Activated CD4-positive, alpha-beta T cell treated with anti-CD3 and anti-CD28 coated beads, Interleukin-2, amount 50 U/mL, for 48 hours (primary cell): Measurements from ENCODE around the gene SPOCD1.

Source experiments
- DNase-seq, 2 experiments: peaks; one replicate each; pipeline ENCODE4 v3.0.0-alpha.2; 2020

Gene SPOCD1

DNA sequence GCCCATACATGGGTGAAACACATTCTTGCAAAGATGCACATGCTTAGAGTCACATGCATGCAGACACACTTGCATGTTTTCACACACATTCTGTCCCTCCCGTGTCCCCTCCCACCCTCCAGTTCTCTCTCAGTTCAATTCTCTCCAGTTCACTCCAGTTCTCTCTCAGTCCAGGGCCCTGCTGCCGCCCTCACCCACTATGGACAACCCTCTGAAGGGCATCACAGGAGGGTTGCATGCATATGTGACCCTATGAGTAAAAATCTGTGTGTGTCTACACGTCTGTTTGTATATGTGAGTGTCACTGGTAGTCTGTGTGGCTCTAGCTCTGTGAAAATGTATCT is 29.9 kb downstream of the SPOCD1 start:
- DNase-seq, result no peak

DNA sequence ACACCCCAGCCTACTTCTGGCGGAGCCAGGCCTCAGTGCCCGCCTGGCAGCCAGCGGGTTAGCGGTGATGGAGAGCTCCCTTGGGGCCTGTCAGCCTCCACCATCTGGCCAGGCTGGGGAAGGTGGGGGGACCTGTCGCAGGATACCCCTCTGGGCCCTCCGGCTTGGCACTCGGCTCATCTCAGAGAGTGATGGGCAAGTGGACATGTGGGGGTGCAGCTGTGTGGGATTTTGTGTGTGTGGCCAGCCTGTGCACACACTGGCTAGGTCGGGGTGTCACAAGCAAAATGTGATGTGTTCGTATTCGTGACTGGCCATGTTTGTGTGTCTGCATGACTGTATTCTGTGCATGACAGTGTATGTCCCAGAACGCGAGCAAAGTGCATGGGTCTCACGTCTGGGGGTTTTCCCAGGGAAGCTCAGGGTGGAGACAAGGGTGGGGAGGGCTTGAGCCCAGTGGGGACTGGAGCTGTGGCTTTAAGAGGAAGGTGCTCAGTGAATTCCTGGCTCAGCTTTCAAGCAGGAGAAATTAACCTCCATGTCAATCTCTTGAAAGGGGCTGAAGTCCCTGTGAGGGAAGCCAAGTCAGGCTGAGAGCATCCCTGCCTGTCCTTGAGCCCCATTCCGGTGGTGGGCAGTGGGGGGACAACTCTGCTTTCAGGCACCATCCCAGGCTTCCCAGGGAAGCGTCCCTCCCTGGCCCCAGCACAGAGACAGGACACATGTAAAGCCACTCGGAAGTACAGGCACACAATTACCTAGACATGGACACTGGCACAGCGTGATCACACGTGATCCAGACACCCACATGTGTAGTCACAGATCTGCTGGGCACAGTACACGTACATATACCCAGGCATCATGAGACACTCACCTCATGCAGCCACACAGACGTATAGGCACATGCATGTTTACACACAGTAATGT is 30.5 kb downstream of the SPOCD1 start:
- DNase-seq, result no peak

DNA sequence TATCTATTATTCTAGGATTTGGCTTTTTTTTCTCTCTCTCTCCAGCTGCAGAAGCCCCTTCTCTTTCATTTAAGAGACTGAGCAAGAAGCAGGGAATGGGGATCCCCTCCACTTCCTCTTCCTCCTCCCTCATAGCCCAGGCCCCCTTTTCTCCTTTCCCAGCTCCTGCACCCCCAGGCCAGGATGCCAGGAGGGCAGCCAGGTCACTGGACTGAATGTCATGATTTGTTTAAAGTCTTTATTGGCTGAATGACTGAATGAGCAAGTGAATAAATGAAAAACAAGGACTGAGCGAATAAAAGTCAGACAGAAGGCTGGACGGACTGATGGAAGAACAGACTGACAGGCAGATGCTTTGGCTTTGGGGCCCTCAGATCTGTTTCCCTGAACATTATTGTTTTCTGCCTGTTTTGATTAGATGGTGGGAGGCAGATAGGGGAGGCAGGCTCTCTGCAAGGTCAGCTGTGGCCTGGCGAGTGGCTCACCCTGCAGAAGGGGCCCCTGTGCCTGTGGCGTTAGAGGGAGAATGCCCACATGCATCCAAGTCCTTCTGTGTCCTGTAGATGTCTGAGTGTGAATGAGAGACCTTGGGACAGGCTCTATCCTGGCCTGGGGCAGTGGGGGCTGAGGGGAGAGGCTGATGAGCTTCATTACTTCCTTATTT is 31.3 kb downstream of the SPOCD1 start:
- DNase-seq, result no peak

DNA sequence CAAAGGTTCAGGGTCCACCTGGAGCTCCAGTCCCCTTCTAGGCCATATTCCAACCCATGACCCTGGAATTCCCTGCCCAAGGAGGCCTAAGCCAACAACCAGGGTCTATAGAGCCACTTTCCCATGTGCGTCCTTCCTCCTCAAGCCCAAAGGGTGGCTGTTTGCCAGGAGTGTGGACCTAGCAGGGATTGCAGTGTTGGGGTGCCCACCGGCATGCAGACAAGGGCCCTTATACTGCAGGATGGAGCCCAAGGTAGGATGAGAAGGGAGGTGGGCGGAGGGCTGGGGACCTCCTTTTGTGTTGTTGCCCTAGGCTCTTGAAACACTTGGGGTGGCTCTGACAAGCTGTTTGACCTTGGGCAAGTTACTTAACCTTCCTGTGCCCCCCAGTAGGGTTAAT is 32.0 kb downstream of the SPOCD1 start:
- DNase-seq, result no peak

DNA sequence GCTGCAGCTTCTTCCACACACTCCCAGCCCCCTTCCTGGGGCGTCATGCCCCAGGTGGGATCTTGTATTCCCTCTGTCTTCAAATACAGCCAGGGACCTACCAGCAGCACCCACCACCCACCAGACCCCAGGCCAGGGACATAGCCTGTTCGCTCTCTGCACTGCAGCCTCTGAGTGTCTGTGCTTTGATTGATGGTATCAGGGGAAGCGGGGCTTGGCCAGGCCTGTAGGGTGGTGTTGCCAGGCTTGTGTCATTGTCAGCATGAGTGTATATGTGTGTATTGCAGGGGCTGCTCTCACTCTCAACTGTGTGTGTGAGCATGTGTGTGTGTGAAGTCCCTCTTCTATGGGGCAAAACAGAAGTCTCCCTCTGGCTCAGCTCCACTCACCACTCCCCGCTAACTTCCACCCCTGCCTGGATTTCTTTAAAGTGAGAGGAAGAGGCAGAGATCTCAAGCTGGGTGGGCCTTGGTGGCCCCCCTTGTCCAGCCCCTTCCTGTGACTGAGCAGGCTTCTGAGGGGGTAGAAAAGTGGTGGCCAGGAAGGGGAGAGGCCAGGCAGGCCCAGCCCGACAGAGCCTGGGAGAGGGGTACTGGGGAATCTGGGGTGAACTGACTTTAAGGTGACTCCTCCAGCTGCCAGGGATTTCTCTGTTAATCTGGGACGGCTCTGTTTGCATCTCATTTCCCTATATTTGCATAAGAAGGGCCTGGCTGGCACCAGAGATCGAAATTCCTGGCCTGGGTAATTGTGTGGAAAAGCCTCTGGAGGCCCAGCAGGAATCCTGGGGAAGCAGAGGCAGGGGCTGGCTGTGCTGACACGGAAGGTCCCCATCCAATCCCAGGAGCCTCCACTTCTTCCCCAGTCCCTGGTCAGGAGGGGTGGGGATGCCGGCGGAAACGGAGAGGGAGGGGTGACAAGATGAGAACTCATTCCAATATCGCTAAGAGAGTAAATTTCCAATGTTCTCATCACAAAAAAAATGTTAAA is 33.1 kb downstream of the SPOCD1 start:
- no peak for DNase-seq

DNA sequence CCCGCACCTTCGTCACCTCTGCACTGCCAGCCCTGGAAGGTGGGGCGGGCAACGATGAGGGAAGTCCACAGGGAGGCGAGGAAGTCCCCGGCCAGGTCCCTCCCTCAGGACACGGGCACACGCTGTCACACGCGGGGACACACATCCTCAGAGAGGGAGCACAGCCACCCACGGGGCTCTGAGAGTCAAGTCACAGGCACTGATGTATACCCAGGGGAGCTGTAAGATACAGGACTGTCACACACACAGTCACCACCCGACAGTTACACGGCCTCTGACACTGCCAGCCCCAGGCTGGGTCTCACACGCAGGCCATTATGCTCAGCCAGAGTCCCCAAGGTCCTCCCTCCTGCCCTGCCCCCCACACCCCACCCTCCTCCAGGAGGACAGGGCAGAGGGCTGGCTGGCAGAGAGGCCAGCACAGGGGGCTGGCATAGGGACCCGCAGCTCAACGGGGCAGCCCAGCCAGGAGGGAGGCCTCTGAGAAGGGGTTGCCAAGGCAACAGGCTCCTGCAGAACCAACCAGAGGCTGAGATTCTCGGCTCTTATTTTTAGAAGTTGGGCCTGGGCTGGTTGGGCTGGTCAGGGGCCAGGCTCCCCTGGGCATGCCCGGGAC is 34.0 kb downstream of the SPOCD1 start:
- no peak for DNase-seq

DNA sequence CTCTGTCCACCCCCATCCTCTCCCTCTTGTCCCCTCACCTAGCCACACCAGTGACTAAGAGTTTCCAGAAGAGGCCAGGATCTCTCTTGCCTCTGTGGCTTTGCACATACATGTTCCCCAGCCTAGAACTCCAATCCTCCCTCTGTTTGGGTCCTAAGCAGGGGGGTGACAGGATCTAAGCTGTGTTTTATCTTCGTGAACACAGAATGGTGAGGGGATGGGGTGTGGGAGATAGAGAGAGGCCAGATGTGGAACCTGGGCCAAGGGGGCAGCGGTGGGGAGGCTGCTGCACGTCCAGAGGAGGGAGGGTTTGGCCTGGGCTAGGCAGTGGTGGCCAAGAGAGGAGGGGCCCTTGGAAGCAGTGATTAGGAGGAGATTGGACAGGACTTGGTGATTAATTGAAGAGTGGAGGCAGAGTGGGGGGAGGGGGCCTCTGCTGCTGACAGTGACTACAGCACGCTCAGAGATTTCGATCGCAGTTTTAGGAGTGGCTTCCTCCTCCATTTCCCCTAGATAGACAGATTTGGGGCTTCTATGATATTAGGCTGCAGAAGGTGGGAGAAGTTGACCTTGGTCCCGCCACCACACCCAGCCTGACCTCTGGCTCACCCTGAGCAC is 34.6 kb downstream of the SPOCD1 start:
- DNase-seq, result no peak

DNA sequence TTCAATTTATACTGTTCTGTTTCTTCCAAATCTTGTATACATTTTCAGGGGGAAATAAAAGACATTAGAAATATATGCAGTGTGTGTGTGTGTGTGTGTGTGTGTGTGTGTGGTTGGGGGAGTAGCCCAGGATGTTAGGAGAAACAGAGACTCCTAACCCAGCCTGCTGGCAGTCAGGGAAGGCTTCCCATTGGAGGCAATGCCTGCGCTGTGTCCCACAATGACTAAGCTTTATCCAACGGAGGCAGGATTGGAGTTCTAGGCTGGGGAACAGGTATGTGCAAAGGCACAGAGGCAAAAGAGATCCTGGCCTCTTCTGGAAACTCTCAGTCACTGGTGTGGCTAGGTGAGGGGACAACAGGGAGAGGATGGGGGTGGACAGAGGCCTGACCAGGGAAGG is 35.2 kb downstream of the SPOCD1 start:
- no peak for DNase-seq

DNA sequence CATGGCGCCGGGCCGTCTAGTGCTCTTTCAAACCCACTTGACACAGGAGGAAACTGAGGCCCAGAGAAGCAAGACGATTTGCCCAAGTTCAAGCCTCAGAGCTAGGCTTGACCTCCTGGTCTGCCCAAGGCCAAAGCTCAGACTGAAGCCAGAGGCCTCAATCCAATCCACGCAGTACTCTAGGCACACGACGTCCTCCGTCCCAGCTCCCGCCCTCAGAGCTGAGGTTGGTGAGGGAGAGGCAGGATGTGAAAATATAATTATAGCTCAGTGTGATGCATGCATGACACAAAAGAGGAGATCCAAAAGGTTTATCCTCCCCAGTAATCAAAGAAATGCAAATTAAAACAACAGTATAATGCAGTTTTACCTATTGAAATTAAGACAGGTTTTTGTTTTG is 36.1 kb downstream of the SPOCD1 start:
- DNase-seq, result no peak

DNA sequence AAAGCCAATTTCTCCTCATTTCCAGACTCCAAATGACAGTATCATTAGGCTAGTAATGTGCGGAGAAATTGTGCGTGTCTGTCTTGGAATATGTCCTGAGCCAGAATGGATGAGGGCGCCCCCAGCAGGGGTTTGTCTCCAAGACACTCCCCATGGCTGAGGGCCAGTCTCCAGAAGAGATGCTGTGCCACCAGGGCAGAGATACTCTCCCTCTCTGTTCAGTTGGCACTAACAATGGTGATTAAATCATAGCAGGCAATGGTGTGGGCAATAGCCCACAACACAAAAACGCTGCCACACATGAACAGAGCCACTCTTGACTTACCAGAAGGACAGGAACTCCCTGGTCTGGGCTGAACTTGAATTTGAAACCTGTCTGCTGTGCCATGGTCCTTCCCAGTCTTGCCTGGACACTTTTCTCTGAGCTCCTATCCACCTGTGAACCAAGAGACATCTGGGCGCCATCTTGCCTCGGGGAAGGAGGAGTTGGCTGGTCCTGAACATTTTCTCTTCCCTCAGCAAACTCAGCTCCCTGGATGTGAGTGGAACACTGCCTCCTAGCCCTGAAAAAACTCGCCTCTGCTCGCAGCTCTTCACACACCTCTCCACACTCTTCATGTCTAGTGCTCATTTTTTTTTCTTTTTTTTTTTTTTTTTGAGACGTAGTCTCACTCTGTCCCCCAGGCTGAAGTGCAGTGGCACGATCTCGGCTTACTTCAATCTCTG is 36.9 kb downstream of the SPOCD1 start:
- DNase-seq, result no peak

DNA sequence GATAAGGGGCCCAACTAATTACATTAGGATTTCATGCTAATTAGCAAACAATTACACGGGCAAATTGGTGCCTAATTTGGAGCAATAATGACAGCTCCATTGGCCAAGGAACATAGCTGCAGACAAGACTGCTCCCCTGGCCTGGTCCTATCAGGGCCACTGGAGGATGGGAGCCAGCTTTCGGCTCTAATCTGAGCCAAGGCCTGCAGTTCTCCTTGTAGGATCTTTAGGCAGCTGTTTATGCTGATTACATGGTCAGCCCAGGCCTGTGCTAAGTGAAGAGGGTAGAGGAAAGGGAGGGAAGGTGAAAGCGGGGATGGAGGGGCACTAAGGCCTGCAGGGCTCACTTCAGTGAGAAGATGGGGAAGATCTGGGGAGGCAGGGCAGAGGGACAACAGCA is 39.3 kb downstream of the SPOCD1 start:
- no peak for DNase-seq

DNA sequence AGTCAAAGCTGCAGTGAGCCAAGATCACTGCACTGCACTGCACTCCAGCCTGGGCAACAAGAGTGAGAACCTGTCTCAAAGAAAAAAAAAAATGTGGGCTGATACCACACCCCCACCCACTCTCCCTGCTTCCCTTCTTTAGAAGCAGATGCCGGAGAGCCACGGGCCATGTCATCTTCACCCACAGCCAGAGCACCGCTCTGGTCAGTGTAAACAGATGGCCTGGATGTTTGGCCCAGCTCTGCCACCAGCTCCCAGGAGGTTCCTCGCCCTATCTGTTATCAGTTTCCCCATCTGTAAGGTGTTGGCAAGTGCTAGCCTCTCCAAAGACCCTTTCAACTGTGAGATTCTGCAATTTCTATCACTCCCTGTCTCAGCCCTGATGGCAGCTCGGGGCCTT is 39.8 kb downstream of the SPOCD1 start:
- no peak for DNase-seq

DNA sequence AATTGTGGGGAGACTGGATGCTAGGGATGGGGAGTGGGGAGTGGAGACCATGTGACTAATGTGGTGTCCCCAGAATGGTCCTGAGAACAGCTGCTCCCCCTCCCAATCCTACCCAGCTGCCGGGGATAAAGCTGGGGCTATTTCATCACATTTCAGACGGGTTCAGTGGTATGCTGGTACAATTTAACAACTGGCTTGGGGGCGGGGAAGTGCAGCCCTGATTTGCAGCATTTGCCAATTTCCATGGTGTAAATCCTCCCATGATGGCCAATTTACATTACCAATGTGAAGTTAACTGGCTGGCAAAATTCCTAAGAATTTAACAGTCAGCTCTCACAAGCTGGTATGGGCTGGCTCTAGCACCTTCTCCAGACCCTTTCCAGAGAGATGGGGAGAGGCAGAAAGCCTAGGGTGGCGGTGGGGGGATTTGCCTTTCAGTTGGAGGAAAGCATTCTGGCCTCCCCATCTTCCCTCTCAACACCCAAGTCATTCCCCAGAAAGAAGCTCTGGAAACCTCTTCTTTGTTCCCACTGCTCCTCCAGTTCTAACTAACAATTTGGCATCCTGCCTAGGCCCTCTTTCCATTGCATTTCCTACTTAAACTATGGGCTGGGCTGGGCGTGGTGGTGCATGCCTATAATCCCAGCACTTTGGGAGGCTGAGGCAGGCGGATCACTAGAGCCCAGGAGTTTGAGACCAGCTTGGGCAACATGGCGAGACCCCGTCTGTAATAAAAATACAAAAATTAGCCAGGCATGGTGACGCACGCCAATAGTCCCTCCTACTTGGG is 40.4 kb downstream of the SPOCD1 start:
- no peak for DNase-seq

DNA sequence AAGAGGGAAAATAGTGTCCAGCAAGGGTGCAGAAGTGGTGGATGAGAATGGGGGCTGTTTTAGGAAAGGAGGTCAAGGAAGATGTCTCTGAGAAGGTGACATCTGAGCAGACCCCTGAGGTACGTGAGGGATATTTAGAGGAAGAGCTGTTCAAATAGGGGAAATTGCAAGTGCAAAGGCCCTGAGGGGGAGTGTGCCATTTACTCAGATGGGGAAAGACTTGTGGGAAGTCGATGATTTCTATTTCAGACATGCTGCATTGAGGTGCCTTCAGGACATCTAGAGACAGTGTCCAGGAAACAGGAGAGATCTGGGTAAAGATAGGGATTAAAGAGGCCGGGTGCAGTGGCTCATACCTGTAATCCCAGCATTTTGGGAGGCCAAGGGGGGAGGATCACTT is 41.3 kb downstream of the SPOCD1 start:
- no peak for DNase-seq

DNA sequence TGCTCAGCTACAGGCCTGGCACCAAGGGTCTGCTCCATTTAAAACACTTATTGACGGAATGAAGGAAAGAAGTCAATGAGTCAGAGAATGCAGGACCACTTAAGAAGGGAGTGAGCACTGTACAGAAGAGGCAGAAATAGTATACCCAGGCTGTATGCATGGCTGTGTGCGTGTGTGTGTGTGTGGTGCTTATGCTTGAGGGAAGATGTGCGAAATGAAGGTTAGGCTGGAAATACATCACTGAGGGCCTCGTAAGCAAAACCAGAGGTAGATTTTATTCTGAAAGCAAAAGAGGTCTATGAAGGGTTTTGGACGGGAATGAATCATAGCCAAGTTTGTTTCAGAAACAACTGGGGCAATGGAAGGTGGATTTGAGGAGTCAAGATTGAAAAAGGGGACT is 42.0 kb downstream of the SPOCD1 start:
- no peak for DNase-seq

DNA sequence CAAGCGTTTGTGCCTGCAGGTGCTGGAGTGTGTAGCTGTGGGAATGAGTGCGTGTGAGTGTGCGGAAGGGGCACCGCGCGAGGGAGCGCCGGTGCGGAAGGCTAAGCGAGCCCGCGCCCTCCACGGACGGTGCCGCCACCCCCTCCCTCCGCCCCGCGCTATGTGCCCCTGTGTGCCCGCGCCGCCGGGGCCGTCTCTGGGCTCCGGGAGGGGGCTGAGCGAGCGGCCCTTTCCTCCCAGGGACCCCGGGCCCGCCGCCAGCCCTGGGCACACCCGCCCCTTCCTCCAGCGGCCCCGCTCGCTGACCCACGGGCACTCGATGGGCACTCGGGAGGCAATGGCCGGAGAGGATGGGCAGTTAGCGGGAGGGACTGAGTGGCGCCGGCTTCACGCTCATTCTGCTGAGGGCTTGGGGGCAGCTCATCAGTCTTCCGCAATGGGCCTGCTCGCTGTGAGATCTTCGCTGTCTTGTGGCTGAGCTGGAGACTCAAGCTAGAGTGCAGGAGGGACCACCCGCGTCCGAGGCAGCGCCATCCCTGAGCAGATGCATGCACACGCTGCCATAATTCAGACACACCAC is 43.1 kb downstream of the SPOCD1 start:
- no peak for DNase-seq

DNA sequence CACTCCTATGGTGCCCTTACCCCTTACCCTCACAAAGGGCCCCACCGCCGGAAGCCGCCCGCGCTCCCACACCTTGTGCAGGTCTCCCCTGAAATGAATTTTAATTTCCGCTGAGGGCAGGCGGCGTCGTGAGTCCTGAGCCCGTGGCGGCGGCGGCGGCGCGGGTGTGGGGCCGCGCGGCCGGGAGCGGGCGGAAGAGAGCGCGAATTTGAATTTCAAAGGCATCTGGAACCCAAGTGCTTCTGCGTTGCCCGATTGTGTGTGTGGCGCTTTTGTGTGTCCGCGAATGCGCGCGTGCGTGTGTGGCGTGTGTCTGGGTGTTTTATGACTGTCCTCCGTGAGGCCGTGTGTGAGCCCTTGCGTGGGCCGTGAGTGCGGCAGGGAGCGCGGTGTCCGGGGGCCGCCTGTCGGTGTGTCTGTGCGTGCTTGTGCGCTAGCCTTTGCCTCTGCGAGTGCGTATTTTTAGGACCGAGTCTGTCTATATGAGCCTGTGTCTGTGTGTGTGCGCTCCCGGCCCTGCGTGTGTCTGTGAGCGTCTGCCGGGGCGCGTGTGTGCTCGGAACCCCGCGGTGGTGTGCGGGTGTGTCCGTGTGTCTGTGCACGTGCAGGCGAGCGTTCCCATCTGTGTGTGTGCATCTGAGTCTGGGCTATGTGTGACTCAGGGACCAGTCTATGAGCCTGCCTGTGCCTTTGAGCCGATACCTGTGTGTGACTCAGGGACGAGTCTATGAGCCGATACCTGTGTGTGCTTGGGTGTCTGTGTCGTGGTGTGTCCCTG is 43.7 kb downstream of the SPOCD1 start:
- DNase-seq, result peak; percentile 55 to 70

DNA sequence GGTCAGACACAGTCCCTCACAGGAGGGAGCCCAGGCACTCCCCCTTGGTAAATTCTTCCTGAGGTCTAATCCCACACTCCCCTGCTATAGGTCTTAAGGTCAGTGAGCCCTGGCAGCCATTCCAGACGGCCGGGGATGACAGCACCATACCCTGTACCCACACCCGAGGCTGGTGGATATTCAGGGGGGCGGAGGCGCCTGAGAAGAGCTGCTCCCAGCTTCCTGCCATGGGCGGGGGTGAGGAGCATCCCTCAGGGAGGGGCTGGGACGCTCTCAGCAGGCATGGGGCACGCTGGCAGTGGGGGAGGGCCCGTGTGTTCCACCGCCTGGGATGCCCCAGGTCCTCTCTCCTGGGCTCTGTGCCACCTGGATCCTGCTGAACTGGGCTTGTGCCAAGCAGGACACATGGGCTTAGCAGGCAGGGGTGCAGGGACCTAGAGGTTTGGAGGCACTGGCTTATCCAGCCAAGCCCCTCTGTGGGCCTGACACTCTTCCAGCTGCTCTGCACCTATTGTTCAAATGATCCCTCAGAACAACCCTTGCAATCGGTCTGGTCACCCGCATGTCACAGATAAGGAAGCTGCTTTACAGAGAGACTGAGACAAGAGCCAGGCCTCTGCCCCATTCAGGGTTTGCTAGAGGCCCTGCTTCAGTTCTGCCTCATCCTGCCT is 46.0 kb downstream of the SPOCD1 start:
- DNase-seq, result no peak
